ENCODE results near the gene ZFYVE28. TPM values are rescaled to one million over a fixed set of nuclear protein-coding genes. Genes with fewer than 3 reads are reported as not detected.

The ZFYVE28 gene
- total RNA-seq, 1 experiment from 2014 or later: 12.9 TPM

- Histone ChIP-seq H3K4me2 (no peak overlapping the region), H3K36me3 (ENCODE audit: low read depth) (no peaks in the 10 kb centered on the region), H3F3A (ENCODE audit: insufficient read depth, low read depth) (no peaks in the 10 kb centered on the region), H3K9me3 (ENCODE audit: insufficient read depth, low read depth) (no peaks in the 10 kb centered on the region), H3K4me1 (replicated peaks; ENCODE audit: insufficient read depth) (no peaks in the 10 kb centered on the region), H2AFZ (no peak overlapping the region), H4K20me1 (ENCODE audit: insufficient read depth) (no peaks in the 10 kb centered on the region), H3K27ac (no peak overlapping the region), H3K27me3 (ENCODE audit: insufficient read depth, low read depth) (no peaks in the 10 kb centered on the region), H3K79me2 (ENCODE audit: low read depth) (no peaks in the 10 kb centered on the region), H3K9me2 (ENCODE audit: insufficient read depth) (no peaks in the 10 kb centered on the region), H3K4me3 (no peak overlapping the region)
- CTCF ChIA-PET: no interaction called here
- POLR2A ChIA-PET (ENCODE audit: unreplicated experiment): no interaction called here
- no peak for DNase-seq
- intact Hi-C loops (cut with micrococcal nuclease; ENCODE audit: unreplicated experiment): no loop called here
- TF ChIP-seq CTCF (conservative IDR thresholded peaks at IDR 0.05) (no peak), EZH2 (IDR thresholded peaks at IDR 0.05; ENCODE audit: low read depth) (no peak)
- BruUV-seq (replicated peaks): no TSS peak
Measured at GRCh38 chr4:2356123-2357069, 62.0 kb downstream of the ZFYVE28 start.

GRCh38 chr4:2354760-2355159 lies 63.7 kb downstream of the ZFYVE28 start:
- Histone ChIP-seq H3K27ac (no peak overlapping the region), H4K20me1 (ENCODE audit: insufficient read depth) (no peaks in the 10 kb centered on the region), H3K4me2 (no peak overlapping the region), H3K36me3 (ENCODE audit: low read depth) (no peaks in the 10 kb centered on the region), H2AFZ (no peak overlapping the region), H3K9me2 (ENCODE audit: insufficient read depth) (no peaks in the 10 kb centered on the region), H3K9me3 (ENCODE audit: insufficient read depth, low read depth) (no peaks in the 10 kb centered on the region), H3K4me3 (no peak overlapping the region), H3K79me2 (ENCODE audit: low read depth) (no peaks in the 10 kb centered on the region), H3K4me1 (replicated peaks; ENCODE audit: insufficient read depth) (no peaks in the 10 kb centered on the region), H3K27me3 (ENCODE audit: insufficient read depth, low read depth) (no peaks in the 10 kb centered on the region), H3F3A (ENCODE audit: insufficient read depth, low read depth) (no peaks in the 10 kb centered on the region)
- no TSS peak for BruUV-seq (replicated peaks)
- intact Hi-C loops (cut with micrococcal nuclease; ENCODE audit: unreplicated experiment): no loop called here
- POLR2A ChIA-PET (ENCODE audit: unreplicated experiment): no interaction called here
- no peak for DNase-seq
- no peak for TF ChIP-seq CTCF (conservative IDR thresholded peaks at IDR 0.05)
- TF ChIP-seq EZH2 (IDR thresholded peaks at IDR 0.05; ENCODE audit: low read depth): no peak
- CTCF ChIA-PET: no interaction called here

GRCh38 chr4:2354118-2354517 lies 64.3 kb downstream of the ZFYVE28 start:
- Histone ChIP-seq H3K79me2 (ENCODE audit: low read depth) (no peaks in the 10 kb centered on the region), H3F3A (ENCODE audit: insufficient read depth, low read depth) (no peaks in the 10 kb centered on the region), H3K27ac (no peak overlapping the region), H2AFZ (no peak overlapping the region), H3K36me3 (ENCODE audit: low read depth) (no peaks in the 10 kb centered on the region), H3K4me1 (replicated peaks; ENCODE audit: insufficient read depth) (no peaks in the 10 kb centered on the region), H3K9me3 (ENCODE audit: insufficient read depth, low read depth) (no peaks in the 10 kb centered on the region), H3K4me3 (no peak overlapping the region), H3K27me3 (ENCODE audit: insufficient read depth, low read depth) (no peaks in the 10 kb centered on the region), H3K4me2 (no peak overlapping the region), H4K20me1 (ENCODE audit: insufficient read depth) (no peaks in the 10 kb centered on the region), H3K9me2 (ENCODE audit: insufficient read depth) (no peaks in the 10 kb centered on the region)
- intact Hi-C loops (cut with micrococcal nuclease; ENCODE audit: unreplicated experiment): no loop called here
- no peak for DNase-seq
- ChIA-PET CTCF (interaction anchor here (0.7 kb wide), 1 partner anchor 134 kb away, joined by 3 read pairs; no protein-coding TSS in a partner anchor), POLR2A (ENCODE audit: unreplicated experiment) (no interaction called here)
- no TSS peak for BruUV-seq (replicated peaks)
- no peak for TF ChIP-seq EZH2 (IDR thresholded peaks at IDR 0.05; ENCODE audit: low read depth)
- TF ChIP-seq CTCF (conservative IDR thresholded peaks at IDR 0.05): no peak
